HPDE6-E6E7 (cell line): ENCODE data around the gene IFT172.
A peak's percentile ranks its signal among the peaks of the same experiment; 100 is the strongest.
"Not testable (repeated sequence)": the region's sequence is repeated elsewhere in the genome, so short reads cannot be mapped to it uniquely, and the experiment has no call there.

ENCODE experiments used
- DNase-seq: peaks from one replicate; pipeline ENCODE4 v3.0.0; 2011; ENCODE audit warnings: missing footprints; ENCODE audit errors: extremely low spot score

The IFT172 gene, protein sequence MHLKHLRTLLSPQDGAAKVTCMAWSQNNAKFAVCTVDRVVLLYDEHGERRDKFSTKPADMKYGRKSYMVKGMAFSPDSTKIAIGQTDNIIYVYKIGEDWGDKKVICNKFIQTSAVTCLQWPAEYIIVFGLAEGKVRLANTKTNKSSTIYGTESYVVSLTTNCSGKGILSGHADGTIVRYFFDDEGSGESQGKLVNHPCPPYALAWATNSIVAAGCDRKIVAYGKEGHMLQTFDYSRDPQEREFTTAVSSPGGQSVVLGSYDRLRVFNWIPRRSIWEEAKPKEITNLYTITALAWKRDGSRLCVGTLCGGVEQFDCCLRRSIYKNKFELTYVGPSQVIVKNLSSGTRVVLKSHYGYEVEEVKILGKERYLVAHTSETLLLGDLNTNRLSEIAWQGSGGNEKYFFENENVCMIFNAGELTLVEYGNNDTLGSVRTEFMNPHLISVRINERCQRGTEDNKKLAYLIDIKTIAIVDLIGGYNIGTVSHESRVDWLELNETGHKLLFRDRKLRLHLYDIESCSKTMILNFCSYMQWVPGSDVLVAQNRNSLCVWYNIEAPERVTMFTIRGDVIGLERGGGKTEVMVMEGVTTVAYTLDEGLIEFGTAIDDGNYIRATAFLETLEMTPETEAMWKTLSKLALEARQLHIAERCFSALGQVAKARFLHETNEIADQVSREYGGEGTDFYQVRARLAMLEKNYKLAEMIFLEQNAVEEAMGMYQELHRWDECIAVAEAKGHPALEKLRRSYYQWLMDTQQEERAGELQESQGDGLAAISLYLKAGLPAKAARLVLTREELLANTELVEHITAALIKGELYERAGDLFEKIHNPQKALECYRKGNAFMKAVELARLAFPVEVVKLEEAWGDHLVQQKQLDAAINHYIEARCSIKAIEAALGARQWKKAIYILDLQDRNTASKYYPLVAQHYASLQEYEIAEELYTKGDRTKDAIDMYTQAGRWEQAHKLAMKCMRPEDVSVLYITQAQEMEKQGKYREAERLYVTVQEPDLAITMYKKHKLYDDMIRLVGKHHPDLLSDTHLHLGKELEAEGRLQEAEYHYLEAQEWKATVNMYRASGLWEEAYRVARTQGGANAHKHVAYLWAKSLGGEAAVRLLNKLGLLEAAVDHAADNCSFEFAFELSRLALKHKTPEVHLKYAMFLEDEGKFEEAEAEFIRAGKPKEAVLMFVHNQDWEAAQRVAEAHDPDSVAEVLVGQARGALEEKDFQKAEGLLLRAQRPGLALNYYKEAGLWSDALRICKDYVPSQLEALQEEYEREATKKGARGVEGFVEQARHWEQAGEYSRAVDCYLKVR (N-terminal part only)

DNA sequence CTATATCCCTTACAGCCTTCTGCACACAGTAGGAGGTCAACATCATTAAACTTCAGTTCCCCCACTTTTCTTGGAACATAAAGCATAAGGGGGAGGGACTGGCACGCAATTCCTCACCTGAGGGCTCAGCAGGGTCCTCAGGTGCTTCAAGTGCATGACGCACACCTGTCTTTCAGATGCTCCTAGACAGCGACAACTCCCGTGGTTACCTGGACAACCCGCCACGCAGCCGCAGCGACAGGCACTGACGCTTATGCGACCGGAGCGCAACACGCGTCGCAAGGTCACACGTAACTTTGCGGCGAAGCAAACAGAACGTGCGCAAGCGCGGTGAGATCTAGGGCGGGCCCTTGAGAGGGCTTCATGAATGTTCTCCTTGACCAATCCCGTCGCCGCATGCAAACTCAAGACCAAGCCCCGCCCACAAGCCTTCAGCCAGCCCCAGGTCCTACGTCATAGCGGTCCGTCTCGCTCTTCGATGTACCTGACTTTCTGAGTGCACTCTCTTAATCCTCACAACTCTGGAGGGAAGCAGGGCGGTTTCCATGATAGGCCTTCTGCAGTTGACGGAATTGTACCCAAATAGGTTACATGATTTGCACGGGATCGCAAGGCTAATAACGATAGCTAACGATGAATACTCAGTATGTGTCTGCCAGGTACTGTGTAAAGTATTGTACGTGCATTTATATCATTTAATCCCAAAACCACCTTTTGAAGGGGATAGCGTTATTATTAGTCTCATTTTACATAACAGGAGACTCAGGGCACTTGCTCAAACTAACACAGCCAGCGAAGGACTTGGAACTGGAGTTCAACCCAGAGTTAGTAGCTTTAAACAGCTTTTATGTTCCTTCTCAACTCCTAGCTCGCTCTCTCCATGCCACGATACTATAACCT is at the start of gene IFT172:
Gene IFT172 (minus strand): TSS at position 246 of the 900 bp plus-strand sequence. CDS start 90 bp downstream, at position 156.
- peak; percentile 96 for DNase-seq

DNA sequence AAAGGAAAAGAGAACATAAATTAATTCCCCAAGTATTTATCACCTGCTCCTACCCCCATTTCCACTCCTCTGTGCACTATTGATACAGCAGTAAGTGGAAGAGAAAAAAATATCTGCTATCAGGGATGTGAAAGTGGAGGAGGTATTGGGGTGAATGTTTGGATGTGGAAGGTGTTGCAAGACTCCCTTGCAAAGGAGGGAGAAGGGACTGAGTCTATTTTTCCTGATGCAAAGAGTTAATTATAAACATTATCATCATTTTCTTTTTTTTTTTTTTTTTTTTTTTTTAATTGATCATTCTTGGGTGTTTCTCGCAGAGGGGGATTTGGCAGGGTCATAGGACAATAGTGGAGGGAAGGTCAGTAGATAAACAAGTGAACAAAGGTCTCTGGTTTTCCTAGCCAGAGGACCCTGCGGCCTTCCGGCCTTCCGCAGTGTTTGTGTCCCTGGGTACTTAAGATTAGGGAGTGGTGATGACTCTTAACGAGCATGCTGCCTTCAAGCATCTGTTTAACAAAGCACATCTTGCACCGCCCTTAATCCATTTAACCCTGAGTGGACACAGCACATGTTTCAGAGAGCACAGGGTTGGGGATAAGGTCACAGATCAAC is 49.4 kb upstream of the IFT172 start:
- DNase-seq, result not testable (repeated sequence)

DNA sequence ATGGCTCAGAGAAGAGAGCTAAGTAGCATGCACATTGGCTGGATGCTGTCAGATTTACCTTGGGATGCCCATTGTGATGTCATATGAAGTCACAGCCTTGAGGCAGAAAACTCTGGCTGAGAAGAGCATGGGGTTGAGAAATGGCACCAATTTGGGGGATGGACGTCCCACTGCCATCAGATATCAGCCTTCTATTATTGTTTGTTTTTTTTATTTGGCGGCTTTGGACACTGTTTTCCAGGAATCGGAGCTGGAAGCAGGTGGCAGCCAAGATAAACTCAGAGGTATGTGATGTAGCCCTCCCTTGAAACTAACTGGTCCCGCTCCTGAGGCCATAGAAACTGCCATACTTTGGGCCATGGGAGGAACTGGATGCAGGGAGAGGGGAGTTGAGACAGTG is 47.7 kb upstream of the IFT172 start:
- no peak for DNase-seq

DNA sequence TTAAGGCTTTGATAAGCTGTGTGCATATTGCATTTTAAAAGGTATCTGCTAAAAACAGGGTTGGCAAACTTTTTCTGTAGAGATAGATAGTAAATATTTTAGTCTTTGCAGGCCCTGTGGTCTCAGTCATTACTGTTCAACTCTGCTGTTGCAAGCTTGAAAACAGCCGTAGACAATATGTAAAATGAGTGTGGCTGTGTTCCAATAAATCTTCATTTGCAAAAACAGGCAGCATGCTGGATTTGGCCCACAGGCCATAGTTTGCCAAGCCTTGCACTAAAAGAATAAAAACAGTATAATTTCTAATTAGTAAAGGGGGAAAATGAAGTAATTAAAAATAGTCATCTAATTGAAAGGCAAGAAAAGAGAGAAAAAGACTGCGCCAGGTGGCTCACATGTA is 42.4 kb upstream of the IFT172 start:
- no peak for DNase-seq

DNA sequence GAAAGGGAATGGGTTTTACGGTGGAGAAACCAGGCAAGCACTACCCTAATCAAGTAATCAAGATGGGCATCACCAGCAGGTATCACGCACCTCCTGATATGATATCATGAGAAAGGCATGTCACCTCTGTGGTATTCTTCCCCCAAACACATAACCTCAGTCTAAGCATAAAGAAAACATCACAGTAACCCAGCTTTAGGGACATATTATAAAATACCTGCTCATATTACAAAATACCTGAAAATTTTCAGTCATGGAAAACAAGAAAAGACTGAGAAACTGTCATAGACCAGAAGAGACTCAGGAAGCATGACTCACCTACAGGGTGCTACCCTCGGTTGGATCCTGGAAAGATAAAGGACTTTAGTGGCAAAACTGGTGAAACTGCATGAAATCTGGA is 37.6 kb upstream of the IFT172 start:
- DNase-seq, result peak; percentile 20

DNA sequence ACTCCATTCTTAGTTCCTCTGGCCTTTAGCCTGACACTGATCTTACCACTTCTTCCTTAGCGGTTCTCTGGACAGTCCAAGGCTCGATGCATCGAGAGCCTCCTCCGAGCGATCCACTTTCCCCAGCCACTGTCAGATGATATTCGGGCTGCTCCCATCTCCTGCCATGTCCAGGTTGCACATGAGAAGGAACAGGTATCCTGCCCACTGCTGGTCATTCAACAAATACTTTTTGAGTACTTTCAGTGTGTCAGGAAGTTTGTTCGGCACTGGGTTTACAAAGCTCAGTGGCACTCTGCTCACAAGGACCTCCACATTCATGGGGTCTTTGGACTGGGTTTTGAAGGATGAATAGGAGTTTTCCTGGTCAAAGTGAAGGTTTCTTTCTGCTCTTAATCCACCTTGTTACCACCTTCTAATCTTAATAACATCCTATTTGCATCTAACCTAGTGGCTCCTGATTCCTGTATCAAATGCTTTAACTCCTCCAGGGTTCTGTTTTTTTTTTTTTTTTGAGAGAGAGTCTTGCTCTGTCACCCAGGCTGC is 32.9 kb upstream of the IFT172 start:
- no peak for DNase-seq

DNA sequence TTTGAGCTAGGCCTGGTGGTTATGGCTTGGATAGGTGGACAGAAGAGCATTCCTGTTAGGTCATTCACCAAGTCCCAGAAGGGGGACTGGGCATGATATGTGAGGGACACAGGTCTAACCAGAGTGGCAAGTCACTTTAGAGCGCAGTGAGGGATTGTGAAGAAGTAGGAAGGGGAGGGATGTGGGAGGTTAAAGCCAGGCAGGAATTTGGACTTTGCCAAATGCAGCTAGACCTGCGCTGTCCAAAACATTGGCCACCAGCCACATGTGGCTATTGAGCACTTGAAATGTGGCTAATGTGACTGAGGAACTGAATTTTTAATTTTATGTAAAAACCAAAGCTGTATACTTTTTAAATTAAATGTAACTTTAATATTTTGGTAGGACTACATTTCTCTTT is 30.8 kb upstream of the IFT172 start:
- DNase-seq, result no peak

DNA sequence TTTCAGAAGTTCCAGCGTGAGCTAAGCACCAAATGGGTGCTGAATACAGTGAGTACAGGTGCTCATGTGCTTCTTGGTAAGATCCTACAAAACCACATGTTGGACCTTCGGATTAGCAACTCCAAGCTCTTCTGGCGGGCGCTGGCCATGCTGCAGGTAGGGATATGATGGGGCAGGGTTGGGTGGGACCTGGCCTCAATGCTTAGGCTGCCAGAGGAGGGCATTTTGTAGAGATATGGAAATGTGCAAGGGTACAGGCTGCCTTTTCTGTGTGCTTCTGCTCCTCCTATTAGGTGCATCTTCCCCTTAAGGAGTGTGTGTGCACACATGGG is 29.2 kb upstream of the IFT172 start:
- no peak for DNase-seq

DNA sequence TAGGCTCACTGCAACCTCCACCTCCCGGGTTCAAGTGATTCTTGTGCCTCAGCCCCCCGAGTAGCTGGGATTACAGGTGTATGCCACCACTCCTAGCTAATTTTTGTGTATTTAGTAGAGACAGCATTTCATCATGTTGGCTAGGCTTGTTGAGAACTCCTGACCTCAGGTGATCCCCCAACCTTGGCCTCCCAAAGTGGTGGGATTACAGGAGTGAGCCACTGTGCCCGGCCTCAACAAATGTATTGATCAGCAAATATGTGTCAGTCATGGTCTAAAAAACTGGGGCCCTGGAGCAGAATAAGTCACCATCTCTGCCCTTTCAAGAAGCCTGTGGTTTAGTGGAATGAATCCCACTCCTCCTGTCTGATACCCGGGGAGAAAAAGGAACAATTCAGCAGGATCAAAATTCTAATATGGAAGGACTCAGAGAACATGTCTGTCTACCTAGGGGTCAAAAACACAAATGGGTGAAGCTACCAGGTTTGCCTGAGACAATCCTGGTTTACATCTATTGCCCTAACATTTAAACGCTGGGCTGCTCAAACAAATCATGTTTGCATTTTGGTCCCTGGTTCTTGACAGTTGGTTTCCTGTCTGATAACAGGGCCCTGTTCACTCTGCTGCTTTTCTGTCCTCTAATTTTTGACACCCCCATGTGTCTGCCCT is 28.7 kb upstream of the IFT172 start:
- DNase-seq, result no peak

DNA sequence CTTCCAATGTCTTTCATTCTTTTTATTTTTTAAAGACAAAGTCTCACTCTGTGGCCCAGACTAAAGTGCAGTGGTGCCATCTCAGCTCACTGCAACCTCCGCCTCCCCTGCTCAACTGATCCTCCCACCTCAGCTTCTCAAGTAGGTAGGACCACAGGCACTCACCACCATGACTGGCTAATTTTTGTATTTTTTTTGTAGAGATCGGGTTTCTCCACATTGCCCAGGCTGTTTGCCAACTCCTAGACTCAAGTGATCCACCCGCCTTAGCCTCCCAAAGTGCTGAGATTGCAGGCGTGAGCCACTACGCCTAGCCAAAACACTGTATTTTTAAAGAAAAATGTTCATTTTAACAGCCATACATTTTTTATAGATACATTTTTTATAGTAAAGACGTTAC is 19.8 kb upstream of the IFT172 start:
- DNase-seq, result no peak

DNA sequence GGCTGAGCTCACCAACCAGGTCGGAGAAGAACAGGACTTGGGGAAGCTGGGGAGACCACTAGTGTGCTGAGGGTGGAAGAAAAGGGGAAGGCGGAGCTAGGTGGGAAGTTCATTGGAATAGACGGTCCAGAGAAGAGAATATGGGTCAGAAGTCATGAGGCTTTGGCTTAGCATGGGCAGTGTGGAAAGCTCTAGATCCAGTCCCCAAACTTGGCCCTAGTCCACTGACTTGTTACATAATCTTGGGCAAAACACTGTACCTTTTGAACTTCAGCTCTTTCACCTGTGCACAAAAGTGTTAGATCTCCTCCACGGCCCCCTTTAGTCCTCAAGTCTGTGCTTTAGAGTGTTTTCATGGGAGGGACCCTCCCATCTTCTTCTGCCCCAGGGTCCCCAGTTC is 17.8 kb upstream of the IFT172 start:
- no peak for DNase-seq

DNA sequence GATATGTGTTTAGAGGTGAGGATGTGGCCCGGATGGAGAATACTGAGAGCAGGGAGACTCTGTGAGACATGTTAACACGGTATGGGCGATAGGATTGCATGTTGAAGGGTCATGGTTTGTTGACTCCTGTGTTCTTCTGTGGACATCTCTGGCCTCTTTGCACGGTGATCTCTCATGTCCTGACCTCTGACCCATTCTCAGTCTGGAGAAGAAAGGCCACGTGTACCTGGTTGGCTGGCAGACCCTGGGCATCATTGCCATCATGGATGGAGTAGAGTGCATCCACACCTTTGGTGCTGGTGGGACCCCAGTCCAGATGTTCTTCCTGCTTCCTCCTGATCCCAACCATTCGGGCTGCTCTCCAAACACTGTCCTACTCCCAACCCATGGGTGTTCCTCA is 17.0 kb upstream of the IFT172 start:
- no peak for DNase-seq

DNA sequence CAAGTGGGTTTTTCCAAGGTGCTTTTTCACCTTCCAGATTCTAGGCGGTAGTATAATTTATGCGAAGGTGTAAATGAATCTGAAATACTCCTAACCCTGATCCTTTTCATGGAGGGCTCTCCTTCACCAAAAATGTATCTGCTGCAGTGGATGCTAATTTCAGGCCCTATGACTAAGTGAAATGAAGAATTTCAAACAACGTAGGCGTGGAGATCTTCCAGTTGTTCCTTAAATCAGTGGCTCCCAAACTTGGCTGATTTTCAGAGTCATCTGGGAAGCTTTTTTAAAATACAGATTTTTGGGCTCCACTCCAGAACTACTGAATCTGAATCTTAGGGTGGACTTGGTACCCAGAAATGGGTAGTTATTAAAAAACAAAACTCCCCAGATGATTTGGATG is 12.6 kb upstream of the IFT172 start:
- DNase-seq, result no peak

DNA sequence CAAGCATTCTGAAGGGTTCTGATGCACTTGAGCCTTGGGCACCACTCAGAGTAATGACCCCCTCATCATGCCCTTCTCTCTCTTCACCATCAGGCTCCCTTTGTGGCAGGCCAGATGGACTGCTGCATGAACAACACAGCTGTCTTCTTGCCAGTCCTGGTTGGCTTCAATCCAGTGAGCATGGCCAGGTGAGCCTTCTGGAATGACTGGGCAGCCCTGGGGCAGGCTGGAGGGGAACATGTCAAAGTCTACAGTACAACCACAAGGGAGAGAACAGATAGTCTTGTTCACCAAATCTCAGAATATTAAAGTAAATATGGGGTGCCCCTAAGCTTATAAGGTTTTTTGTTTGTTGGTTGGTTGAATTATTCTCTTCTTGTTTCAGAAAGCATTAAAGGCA is 11.5 kb upstream of the IFT172 start:
- no peak for DNase-seq

DNA sequence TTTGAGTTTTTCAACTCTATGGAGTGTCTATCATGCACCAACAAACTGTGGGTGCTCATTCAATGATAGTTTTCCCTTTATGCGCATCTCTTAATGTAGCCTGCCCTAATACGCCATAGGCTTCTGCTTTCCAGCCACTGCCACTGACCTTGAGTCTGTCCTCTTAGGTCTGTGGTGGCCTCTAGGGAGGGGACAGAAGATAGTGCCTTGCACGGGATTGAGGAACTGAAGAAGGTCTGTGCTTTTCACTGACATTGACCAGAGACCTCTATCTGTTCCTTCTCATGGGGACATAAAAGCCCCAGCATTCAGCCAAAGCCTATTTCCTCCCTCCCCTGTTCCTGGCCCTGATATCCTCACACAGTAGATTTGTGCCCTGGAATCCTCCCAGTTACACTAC is 9.4 kb upstream of the IFT172 start:
- DNase-seq, result no peak

DNA sequence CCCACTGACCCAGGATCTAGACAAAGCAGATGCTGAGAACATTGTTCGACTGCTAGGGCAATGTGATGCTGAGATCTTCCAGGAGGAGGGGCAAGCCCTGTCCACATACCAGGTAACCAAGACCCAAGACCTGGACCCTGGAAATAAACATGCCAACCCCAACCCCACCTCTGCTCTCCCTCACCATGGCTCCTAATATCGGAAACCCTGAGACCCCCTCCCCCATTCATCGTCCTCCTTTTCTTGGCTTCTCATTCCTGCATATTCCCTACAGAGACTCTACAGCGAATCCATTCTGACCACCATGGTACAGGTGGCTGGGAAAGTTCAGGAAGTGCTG is 7.7 kb upstream of the IFT172 start:
- no peak for DNase-seq

DNA sequence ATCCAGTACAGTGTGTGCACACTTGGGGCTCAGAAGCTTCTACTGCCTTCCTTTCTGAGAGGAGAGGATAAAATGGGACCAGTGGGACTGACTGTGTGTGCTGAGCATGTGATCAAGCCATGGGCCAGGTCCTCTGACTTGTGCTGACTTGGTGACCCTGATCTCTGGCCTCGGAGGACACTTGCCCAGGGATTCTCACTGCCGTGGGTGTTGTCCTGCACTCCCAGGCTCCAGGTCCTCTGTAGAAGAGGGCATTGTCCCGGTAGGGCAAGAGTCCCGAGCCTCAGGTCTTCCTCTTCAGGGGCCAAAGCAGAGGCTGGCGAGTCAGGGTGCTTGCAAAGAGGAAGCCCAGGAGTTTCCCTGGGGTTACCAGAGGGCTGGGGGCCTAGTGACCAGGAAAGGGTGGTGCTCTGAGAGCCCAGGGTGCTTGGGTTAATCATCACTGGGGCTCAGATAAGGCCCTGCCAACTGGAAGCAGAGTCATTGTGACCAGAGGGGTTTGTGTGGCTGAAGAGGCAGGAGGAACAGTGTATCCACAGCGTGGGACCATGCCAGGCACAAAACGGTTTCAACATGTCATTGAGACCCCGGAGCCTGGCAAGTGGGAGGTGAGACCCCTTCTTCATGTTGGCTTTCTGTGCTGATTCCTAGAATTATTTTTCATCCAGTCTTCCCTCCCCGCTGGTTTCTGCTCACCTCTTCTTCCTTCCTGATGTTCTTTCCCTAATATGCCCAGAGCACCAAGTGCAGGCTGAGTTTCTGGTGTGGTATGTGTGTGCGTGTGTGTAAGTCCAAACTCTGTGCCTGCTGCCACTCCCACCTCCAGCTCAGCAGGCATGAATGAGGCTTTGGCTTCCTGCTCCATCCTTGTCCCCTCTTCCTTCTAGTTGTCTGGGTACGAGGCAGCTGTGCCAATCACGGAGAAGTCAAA is 7.1 kb upstream of the IFT172 start, which contains the start of gene GCKR:
Gene GCKR (plus strand): TSS at position 483 of the 931 bp plus-strand sequence. CDS start 66 bp downstream, at position 549.
- no peak for DNase-seq

DNA sequence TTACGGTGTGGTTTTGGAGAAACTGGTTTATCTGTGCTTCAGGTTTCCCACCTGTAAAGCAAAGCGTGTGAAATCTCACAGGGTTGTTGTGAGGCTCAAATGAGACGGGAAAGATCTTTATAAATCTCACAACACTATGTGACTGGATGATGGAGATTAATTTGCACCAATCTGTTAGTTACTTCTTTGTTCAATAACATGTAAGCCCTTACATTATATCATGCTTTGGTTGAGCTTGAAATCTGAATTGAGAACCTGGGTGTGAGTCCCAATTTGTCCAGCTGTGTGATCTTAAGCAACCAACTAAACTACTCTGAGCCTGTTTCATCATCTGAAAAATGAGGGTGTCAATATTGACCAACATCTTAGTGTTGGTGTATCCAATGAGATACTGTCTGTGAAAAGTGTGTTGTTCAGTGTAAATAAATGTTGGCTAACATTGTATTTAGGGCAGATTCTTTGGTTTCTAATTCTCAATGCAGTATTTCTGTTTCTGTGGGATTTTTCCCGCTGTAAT is 6.4 kb upstream of the IFT172 start:
- DNase-seq, result no peak
